Colon (tissue), 2 donors: Measurements from ENCODE around the gene LGALS4.
"Not testable (repeated sequence)": the region's sequence is repeated elsewhere in the genome, so short reads cannot be mapped to it uniquely, and the experiment has no call there.

Experiments used
- FAIRE-seq: peaks from 2 replicates; lab custom pipeline; 2012; peaks lifted over from hg19 to GRCh38; lab: Jason Lieb, UNC
- donor health status: control.
- donor health status: control.

The LGALS4 gene

GRCh38 chr19:38770228-38770948 lies 42.4 kb downstream of the LGALS4 start:
- not testable (repeated sequence) for FAIRE-seq

- no peak for FAIRE-seq
Measured at GRCh38 chr19:38769635-38770211, 43.0 kb downstream of the LGALS4 start.

GRCh38 chr19:38766276-38767047 lies 46.3 kb downstream of the LGALS4 start:
- no peak for FAIRE-seq

- FAIRE-seq, result no peak
Measured at GRCh38 chr19:38765214-38765613, 47.5 kb downstream of the LGALS4 start.

GRCh38 chr19:38763795-38764220 lies 48.9 kb downstream of the LGALS4 start:
- FAIRE-seq, result no peak

- FAIRE-seq, result not testable (repeated sequence)
Measured at GRCh38 chr19:38761884-38762389, 50.8 kb downstream of the LGALS4 start.

- not testable (repeated sequence) for FAIRE-seq
Measured at GRCh38 chr19:38760805-38761517, 51.8 kb downstream of the LGALS4 start.

- no peak for FAIRE-seq
Measured at GRCh38 chr19:38759590-38760003, 53.1 kb downstream of the LGALS4 start.

GRCh38 chr19:38754196-38754595 lies 58.5 kb downstream of the LGALS4 start:
- not testable (repeated sequence) for FAIRE-seq

GRCh38 chr19:38753783-38754182 lies 59.0 kb downstream of the LGALS4 start:
- not testable (repeated sequence) for FAIRE-seq
